Thyroid gland (tissue), 4 donors: ENCODE measurements around the gene CDH22.

Experiments used
- CTCF ChIP-seq, 6 experiments: fragments of 200-600 bp in 3 of 6; fragments of 450-650 bp in 3 of 6; sonication (generic) in 3 of 6; IDR thresholded peaks; one replicate each; pipeline ENCODE4 v1.5.1; 2016 to 2019; ENCODE audit warnings: antibody characterized with exemption in 6 of 6, mild to moderate bottlenecking in 2 of 6, inconsistent platforms in 1 of 6, moderate library complexity in 1 of 6
- POLR2A ChIP-seq, 2 donors: fragments of 450-650 bp; IDR thresholded peaks; one replicate each; pipeline ENCODE4 v1.6.1; 2017; ENCODE audit warnings: antibody characterized with exemption in 2 of 2, mild to moderate bottlenecking in 2 of 2, moderate library complexity in 1 of 2

- no peak for TF ChIP-seq CTCF (IDR thresholded peaks at IDR 0.05)
- TF ChIP-seq POLR2A (IDR thresholded peaks at IDR 0.05) = no peak
Observed at GRCh38 chr20:46304852-46305251, 3.4 kb downstream of the CDH22 start.
